22Rv1 (cell line): ENCODE data around the gene PLAU.

Experiments used
- H3K27ac ChIP-seq: fragments of 450-650 bp; 2 replicates; pipeline ENCODE4 v1.5.1; 2017
- CTCF ChIP-seq: fragments of 450-650 bp; IDR thresholded peaks from 2 replicates; pipeline ENCODE4 v1.5.1; 2017; ENCODE audit warnings: mild to moderate bottlenecking
- ZFX ChIP-seq: fragments of 450-650 bp; IDR thresholded peaks from 2 replicates; pipeline ENCODE4 v1.6.1; 2017; ENCODE audit warnings: antibody characterized with exemption, borderline replicate concordance

The PLAU gene

GRCh38 chr10:73940634-73941221 is 29.8 kb downstream of the PLAU start:
- no peak overlapping the region for H3K27ac ChIP-seq
- TF ChIP-seq CTCF (peak; percentile 96), ZFX (no peak)

- H3K27ac ChIP-seq = no peak overlapping the region
- TF ChIP-seq CTCF = no peak
- no peak for TF ChIP-seq ZFX
Measured at GRCh38 chr10:73941300-73941699, 30.4 kb downstream of the PLAU start.

- TF ChIP-seq CTCF (no peak), ZFX (no peak)
- no peak overlapping the region for H3K27ac ChIP-seq
Measured at GRCh38 chr10:73944356-73945100, 33.6 kb downstream of the PLAU start.

- no peak for TF ChIP-seq ZFX
- TF ChIP-seq CTCF = no peak
- no peak overlapping the region for H3K27ac ChIP-seq
Measured at GRCh38 chr10:73946253-73947145, 35.6 kb downstream of the PLAU start.

- H3K27ac ChIP-seq = no peak overlapping the region
- no peak for TF ChIP-seq ZFX
Measured at GRCh38 chr10:73948947-73949633, 38.2 kb downstream of the PLAU start.

- H3K27ac ChIP-seq = no peak overlapping the region
- TF ChIP-seq ZFX (no peak), CTCF (no peak)
Measured at GRCh38 chr10:73950155-73950948, 39.4 kb downstream of the PLAU start.

GRCh38 chr10:73953665-73954064 is 42.7 kb downstream of the PLAU start:
- H3K27ac ChIP-seq = no peak overlapping the region
- TF ChIP-seq CTCF (no peak), ZFX (no peak)
